Mucosa of descending colon (tissue), 3 donors: ENCODE results near the gene SMNDC1. TPM values are rescaled to one million over a fixed set of nuclear protein-coding genes. Genes with fewer than 3 reads are reported as not detected.
"Not testable (repeated sequence)": the region's sequence is repeated elsewhere in the genome, so short reads cannot be mapped to it uniquely, and the experiment has no call there.

Source experiments
- ATAC-seq: fragments of 200-7000 bp; cut with Tn5 transposase; one replicate; pipeline ENCODE4 v1.9.1; 2020; ENCODE audit warnings: mild to moderate bottlenecking, moderate library complexity
- DNase-seq, 3 donors: peaks; one replicate each; pipeline ENCODE4 v3.0.0-alpha.2; 2020
- H3K36me3 ChIP-seq: fragments of 200-600 bp; one replicate; pipeline ENCODE4 v1.8.0; 2021; ENCODE audit warnings: low read depth, mild to moderate bottlenecking
- H3K4me1 ChIP-seq: fragments of 200-600 bp; one replicate; pipeline ENCODE4 v1.8.0; 2021; ENCODE audit warnings: low read depth, mild to moderate bottlenecking
- H3K4me3 ChIP-seq: fragments of 200-600 bp; one replicate; pipeline ENCODE4 v1.8.0; 2021; ENCODE audit warnings: mild to moderate bottlenecking
- H3K9me3 ChIP-seq: fragments of 200-600 bp; one replicate; pipeline ENCODE4 v1.8.0; 2021; ENCODE audit warnings: mild to moderate bottlenecking
- intact Hi-C, 2 donors: fragments of 100-400 bp; cut with DNase I in 1 of 2; cut with micrococcal nuclease in 1 of 2; formaldehyde crosslinking; loops; one replicate each; pipeline versions ENCODE4 v1.11.0 to v1.11.1; 2022; cut with DNase I, micrococcal nuclease
- total RNA-seq, 3 donors: library from RNA; stranded (reverse); fragmentation: NEBNext Ultra II Directional in 2 of 3; extraction: Animal tissue kit (Norgen Biotek cat#: 25700) in 2 of 3; gene quantifications; one replicate each; pipeline versions ENCODE4 v1.2.1 to v1.2.4, GENCODE V29; 2021 to 2023
- TF ChIP-seq, protein P1 (sequence below): fragments of 200-600 bp; IDR thresholded peaks from one replicate; pipeline ENCODE4 v1.8.0; 2022; ENCODE audit warnings: antibody characterized with exemption, mild to moderate bottlenecking
- donor health status: DM: no; HTN: no; CAD: no; lungs with moderate emphysema.
- donor health status: DM: no; HTN: no; CAD: no.
- donor health status: DM: no; HTN: yes; CAD: no.

SMNDC1 gene
- total RNA-seq, 3 donors from 2014 or later: 19.3 to 30.1 (median 24.8) TPM

DNA sequence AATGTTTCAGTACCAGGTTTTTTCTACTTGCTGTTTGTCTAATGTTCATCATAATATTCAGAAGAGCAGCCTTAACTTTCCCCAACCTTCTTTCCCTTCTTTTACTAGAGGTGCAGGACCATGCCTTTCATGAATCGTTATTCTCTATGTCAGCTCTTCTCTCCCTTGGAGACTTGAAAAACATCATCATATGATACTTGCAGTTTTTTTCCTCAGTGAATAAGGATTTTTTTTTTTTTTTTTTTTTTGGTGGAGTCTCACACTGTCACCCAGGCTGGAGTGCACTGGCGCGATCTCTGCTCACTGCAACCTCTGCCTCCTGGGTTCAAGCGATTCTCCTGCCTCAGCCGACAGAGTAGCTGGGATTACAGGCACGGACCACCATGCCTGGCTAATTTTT, 30.1 kb downstream of the SMNDC1 start:
- Histone ChIP-seq H3K4me3 (no peak overlapping the region), H3K4me1 (peaks cover 9% of the 10 kb centered on the region), H3K9me3 (no peaks in the 10 kb centered on the region), H3K36me3 (no peaks in the 10 kb centered on the region)
- DNase-seq (no peak), ATAC-seq (no peak)
- intact Hi-C loops: loop anchor here in 1 of 2 donors (5.0 kb wide), 1 partner anchor 137 kb away; no protein-coding TSS in a partner anchor
- TF ChIP-seq, protein P1, sequence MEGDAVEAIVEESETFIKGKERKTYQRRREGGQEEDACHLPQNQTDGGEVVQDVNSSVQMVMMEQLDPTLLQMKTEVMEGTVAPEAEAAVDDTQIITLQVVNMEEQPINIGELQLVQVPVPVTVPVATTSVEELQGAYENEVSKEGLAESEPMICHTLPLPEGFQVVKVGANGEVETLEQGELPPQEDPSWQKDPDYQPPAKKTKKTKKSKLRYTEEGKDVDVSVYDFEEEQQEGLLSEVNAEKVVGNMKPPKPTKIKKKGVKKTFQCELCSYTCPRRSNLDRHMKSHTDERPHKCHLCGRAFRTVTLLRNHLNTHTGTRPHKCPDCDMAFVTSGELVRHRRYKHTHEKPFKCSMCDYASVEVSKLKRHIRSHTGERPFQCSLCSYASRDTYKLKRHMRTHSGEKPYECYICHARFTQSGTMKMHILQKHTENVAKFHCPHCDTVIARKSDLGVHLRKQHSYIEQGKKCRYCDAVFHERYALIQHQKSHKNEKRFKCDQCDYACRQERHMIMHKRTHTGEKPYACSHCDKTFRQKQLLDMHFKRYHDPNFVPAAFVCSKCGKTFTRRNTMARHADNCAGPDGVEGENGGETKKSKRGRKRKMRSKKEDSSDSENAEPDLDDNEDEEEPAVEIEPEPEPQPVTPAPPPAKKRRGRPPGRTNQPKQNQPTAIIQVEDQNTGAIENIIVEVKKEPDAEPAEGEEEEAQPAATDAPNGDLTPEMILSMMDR: no peak

DNA sequence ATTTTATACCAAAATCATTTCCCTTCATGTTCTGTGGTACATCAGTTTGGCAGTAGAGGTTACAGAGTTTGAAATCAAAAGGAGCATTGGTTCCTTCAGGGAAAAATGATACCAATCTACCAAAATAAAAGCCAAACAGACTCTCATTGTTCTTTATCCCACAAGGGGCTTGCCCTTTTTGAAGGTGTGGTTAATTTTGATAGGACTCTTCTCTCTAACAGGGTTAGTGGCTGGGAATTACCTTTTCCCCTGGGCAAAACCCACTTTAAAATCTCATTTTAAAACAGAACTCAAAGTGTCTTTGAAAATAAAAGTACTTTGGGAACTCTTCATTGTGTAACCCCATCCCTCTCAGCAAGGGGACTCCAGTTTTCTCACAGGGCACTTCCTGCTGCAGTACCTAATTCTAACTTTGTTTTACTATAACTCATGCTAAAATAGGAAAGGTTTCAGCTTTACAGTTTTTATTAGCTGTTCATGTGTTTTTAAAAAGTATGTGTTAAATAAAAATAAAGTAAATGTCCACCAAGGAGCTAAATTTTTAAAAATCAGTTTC, 30.6 kb downstream of the SMNDC1 start:
- ATAC-seq (no peak), DNase-seq (no peak)
- TF ChIP-seq, protein P1: no peak
- Histone ChIP-seq H3K36me3 (no peaks in the 10 kb centered on the region), H3K9me3 (no peaks in the 10 kb centered on the region), H3K4me1 (peaks cover 13% of the 10 kb centered on the region), H3K4me3 (no peak overlapping the region)
- intact Hi-C loops: no loop called here

DNA sequence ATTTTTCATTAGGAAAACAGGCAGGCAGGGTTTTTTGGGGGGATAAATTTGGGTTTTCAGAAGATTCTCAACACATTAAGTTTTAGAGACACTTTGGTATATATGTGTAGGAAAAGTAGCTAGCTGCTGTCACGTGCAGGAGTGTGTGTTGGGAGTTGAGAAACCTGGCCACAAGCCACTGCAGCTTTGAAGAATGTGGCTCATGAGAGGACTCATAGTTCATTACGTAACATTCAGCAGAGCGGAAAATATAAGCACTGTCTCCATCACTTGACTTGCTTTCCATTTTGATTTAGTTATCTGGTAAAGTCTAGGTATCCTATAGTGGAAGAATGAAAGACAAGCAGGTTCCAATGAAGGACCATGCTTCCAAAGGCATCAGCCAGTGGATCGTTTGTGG, 31.2 kb downstream of the SMNDC1 start:
- no peaks in the 10 kb centered on the region for H3K9me3 ChIP-seq
- peaks cover 15% of the 10 kb centered on the region for H3K4me1 ChIP-seq
- DNase-seq (peak in 2 of 3 donors; percentile 24 to 48), ATAC-seq (peak; percentile 18)
- TF ChIP-seq, protein P1: no peak
- no peak overlapping the region for H3K4me3 ChIP-seq
- no peaks in the 10 kb centered on the region for H3K36me3 ChIP-seq
- intact Hi-C loops: no loop called here

DNA sequence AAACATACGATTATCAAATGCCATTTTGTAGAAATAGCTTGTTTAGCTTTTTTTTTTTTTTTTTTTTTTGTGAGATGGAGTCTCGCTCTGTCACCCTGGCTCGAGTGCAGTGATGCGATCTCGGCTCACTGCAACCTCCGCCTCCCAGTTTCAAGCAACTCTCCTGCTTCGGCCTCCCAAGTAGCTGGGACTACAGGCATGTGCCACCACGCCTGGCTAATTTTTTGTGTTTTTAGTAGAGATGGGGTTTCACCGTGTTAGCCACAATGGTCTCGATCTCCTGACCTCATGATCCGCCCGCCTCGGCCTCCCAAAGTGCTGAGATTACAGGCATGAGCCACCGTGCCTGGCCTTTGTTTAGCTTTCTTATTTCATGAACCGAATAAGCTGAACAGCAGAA, 31.7 kb downstream of the SMNDC1 start:
- H3K4me3 ChIP-seq, DNase-seq, H3K36me3 ChIP-seq, ATAC-seq, intact Hi-C loops, H3K9me3 ChIP-seq: not testable (repeated sequence)
- H3K4me1 ChIP-seq: peaks cover 15% of the 10 kb centered on the region

DNA sequence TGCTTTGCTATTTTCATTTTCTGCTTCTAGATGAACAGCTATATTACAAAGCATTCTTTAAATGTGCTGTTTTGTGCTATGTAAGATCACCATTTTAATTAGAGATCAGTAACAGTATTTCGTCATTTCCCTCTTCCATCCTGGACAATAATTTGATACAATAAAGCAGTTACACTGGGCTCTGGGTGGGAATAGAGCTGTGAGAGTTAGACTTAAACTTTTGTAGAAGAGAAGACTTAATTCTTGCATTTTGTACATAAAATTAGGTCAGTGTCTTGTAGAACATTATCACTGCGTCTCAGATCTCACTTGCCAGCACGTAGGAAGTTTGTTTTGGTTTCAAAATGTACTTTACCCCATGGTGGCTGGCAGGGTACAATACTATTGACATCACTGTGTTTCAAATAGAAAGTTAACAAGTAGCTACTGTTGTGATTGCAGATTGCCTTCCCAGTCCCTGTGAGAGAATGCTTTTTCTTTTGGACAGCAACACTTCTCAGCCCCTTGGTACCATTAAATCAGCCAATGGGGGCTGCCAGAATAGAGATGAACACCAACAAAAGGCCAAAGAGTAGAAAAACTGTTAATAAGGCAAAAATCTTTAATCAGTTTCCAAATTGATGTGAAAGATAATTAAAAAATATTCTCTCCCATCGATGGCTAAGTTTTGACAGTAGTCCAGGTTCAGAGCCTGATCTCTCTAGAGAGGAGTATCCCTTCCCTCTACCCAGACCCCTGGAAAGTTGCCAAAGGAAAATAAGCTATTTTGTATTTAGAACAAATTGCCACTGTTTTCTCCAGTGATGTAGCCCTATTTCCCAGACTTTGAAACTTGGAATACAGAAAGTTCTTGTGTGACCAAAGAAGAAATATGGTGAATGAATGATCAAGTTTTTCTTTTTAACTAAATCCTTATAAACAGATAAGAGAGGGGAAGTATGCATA, 35.1 kb downstream of the SMNDC1 start:
- intact Hi-C loops: no loop called here
- no peak overlapping the region for H3K4me3 ChIP-seq
- DNase-seq: peak in 1 of 3 donors; percentile 50

More for the DNA sequence above, 35.1 kb downstream of the SMNDC1 start:
- Histone ChIP-seq H3K4me1 (peaks cover 15% of the 10 kb centered on the region), H3K9me3 (no peaks in the 10 kb centered on the region), H3K36me3 (no peaks in the 10 kb centered on the region)
- ATAC-seq: peak; percentile 92
- TF ChIP-seq, protein P1: no peak
